Thoracic aorta (tissue), 2 donors: Measurements from ENCODE around the gene DOCK11. TPM values are rescaled to one million over a fixed set of nuclear protein-coding genes. Genes with fewer than 3 reads are reported as not detected.
"Not testable (repeated sequence)": the region's sequence is repeated elsewhere in the genome, so short reads cannot be mapped to it uniquely, and the experiment has no call there.

ENCODE experiments used
- ATAC-seq: fragments of 150-250 bp; one replicate; pipeline ENCODE4 v1.8.0; 2017; ENCODE audit warnings: low read depth; ENCODE audit not compliant: insufficient number of reproducible peaks, low FRiP score
- DNase-seq: peaks from one replicate; pipeline ENCODE4 v3.0.0-alpha.2; 2020; ENCODE audit warnings: low spot score
- H3K27ac ChIP-seq, 2 donors: fragments of 200-600 bp; sonication (generic); 1 replicate in 1 of 2; 2 replicates in 1 of 2; pipeline ENCODE4 v1.5.1; 2016; ENCODE audit warnings: mild to moderate bottlenecking in 2 of 2, moderate library complexity in 2 of 2
- H3K27me3 ChIP-seq: fragments of 200-600 bp; sonication (generic); replicated peaks from 2 replicates; pipeline ENCODE4 v1.6.0; 2016; ENCODE audit warnings: mild to moderate bottlenecking; ENCODE audit not compliant: insufficient read depth
- H3K36me3 ChIP-seq: fragments of 200-600 bp; sonication (generic); one replicate; pipeline ENCODE4 v1.5.1; 2016
- H3K4me1 ChIP-seq, 2 donors: fragments of 200-600 bp; sonication (generic); 1 replicate in 1 of 2; 2 replicates in 1 of 2; pipeline versions ENCODE4 v1.5.1 to v1.6.0; 2016; ENCODE audit warnings: low read depth in 2 of 2, mild to moderate bottlenecking in 1 of 2; ENCODE audit not compliant: control insufficient read depth in 1 of 2
- H3K4me3 ChIP-seq: fragments of 200-600 bp; sonication (generic); 2 replicates; pipeline ENCODE4 v1.5.1; 2016; ENCODE audit warnings: mild to moderate bottlenecking
- H3K9me3 ChIP-seq: fragments of 200-600 bp; sonication (generic); 2 replicates; pipeline ENCODE4 v1.5.1; 2016
- CTCF ChIP-seq: fragments of 200-600 bp; sonication (generic); IDR thresholded peaks from one replicate; pipeline ENCODE4 v1.5.1; 2019; ENCODE audit warnings: antibody characterized with exemption
- total RNA-seq, 2 donors: library from RNA; depleted of rRNA; stranded (reverse); fragments of >200 nt; gene quantifications; one replicate each; pipeline versions ENCODE4 v1.1.0 to v1.2.3, GENCODE V29; 2016

Gene DOCK11
- total RNA-seq, 2 donors from 2014 or later = 30.6 to 45.8 TPM

GRCh38 chrX:118571836-118572235 is 76.2 kb downstream of the DOCK11 start:
- ATAC-seq (no peak), DNase-seq (no peak)
- Histone ChIP-seq H3K27me3 (no peaks in the 10 kb centered on the region), H3K4me1 (no peaks in the 10 kb centered on the region), H3K27ac (no peak overlapping the region), H3K9me3 (no peaks in the 10 kb centered on the region), H3K4me3 (no peak overlapping the region), H3K36me3 (no peaks in the 10 kb centered on the region)
- no peak for TF ChIP-seq CTCF

DNA sequence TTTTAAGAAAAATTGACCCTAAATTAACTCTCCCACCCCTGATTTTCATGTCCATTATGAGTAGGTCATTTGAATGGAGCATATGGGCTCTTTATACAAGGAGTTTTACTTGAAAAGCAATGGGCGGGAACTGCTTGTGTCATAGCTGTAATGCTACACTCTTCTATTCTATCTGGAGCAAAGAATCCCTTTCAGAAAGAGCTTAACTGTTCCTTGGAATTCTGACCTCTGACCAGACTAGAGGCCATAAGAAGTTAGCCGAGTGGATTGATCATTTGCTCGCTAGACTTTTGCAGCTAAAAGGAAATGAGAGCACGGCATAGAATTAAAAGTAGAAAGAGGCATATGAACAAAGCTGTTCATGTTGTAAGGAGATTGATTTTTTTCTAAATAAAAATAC is 79.1 kb downstream of the DOCK11 start:
- TF ChIP-seq CTCF = no peak
- Histone ChIP-seq H3K27ac (no peak overlapping the region), H3K4me1 (no peaks in the 10 kb centered on the region), H3K27me3 (no peaks in the 10 kb centered on the region), H3K4me3 (no peak overlapping the region), H3K36me3 (no peaks in the 10 kb centered on the region), H3K9me3 (no peaks in the 10 kb centered on the region)
- no peak for ATAC-seq
- no peak for DNase-seq

GRCh38 chrX:118577041-118577440 is 81.4 kb downstream of the DOCK11 start:
- H3K27me3 ChIP-seq = no peaks in the 10 kb centered on the region
- H3K36me3 ChIP-seq = no peaks in the 10 kb centered on the region
- H3K27ac ChIP-seq = no peak overlapping the region
- H3K4me3 ChIP-seq = no peak overlapping the region
- ATAC-seq (no peak), DNase-seq (no peak)
- H3K9me3 ChIP-seq = no peaks in the 10 kb centered on the region
- H3K4me1 ChIP-seq = no peaks in the 10 kb centered on the region
- TF ChIP-seq CTCF = no peak

DNA sequence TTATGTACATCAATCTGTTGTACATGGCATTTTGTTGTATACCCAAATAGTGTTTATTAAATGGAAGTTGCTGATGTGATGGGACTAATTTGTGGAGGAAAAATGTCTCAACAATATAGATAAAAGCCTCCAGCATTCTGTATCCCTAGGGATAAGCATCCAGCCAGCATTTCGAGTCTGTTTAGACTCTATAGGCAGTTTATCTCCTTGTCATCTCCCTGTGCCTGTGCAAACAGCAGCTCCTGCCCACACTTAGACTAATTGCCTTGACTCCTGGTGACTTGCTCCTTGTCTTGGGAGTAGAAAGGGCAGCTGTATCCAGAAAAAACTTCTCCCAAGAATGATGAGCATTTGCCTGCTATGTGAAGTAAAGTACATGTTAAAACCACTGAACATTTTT is 83.8 kb downstream of the DOCK11 start:
- Histone ChIP-seq H3K27ac (no peak overlapping the region), H3K4me3 (no peak overlapping the region), H3K36me3 (no peaks in the 10 kb centered on the region), H3K4me1 (no peaks in the 10 kb centered on the region), H3K27me3 (no peaks in the 10 kb centered on the region), H3K9me3 (no peaks in the 10 kb centered on the region)
- TF ChIP-seq CTCF = no peak
- no peak for ATAC-seq
- no peak for DNase-seq

GRCh38 chrX:118582926-118583325 is 87.3 kb downstream of the DOCK11 start:
- not testable (repeated sequence) for H3K27me3 ChIP-seq, H3K27ac ChIP-seq, H3K4me1 ChIP-seq, H3K9me3 ChIP-seq, H3K36me3 ChIP-seq, DNase-seq, H3K4me3 ChIP-seq, ATAC-seq

DNA sequence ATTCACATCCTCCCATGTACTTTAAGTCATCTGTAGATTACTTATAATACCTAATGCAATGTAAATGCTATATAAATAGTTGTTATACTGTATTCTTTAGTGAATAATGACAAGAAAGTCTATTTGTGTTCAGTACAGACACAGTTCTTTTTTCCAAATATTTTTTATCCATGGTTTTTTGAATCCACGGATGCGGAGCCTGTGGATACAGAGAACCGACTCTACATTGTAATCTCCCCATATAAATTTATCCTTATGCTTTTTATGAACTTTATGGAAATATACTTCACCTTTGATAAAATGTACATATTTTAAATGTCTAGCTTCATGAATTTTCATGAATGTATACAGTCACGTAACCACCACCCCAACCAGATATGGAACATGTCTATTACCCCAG is 88.2 kb downstream of the DOCK11 start:
- Histone ChIP-seq H3K4me3 (no peak overlapping the region), H3K27me3 (no peaks in the 10 kb centered on the region), H3K4me1 (no peaks in the 10 kb centered on the region), H3K27ac (no peak overlapping the region), H3K9me3 (no peaks in the 10 kb centered on the region), H3K36me3 (peaks cover 5% of the 10 kb centered on the region)
- no peak for TF ChIP-seq CTCF
- ATAC-seq (no peak), DNase-seq (no peak)
